Non-pigmented ciliary epithelial cell (primary cell): ENCODE results near the gene PROZ.

Experiments
- DNase-seq: peaks from one replicate; pipeline ENCODE4 v3.0.0-alpha.2; 2010; ENCODE audit warnings: low read depth

The PROZ gene

DNA sequence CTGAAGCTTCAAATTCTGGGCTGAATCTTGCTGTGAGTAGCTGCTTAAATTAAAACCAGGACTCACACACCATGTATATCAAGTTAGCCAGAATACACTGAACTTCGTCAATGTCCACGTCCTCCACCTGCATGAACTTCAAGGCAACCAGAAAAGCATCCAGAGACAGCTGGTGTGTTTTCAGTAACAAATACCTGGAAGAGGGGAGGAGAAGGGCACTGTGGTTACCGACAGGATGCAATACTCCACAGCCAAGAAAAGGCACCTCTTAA, 20.4 kb downstream of the PROZ start:
- no peak for DNase-seq

GRCh38 chr13:113179374-113180230, 21.2 kb downstream of the PROZ start:
- no peak for DNase-seq

- DNase-seq = no peak
Measured at GRCh38 chr13:113182046-113182445, 23.6 kb downstream of the PROZ start.

DNA sequence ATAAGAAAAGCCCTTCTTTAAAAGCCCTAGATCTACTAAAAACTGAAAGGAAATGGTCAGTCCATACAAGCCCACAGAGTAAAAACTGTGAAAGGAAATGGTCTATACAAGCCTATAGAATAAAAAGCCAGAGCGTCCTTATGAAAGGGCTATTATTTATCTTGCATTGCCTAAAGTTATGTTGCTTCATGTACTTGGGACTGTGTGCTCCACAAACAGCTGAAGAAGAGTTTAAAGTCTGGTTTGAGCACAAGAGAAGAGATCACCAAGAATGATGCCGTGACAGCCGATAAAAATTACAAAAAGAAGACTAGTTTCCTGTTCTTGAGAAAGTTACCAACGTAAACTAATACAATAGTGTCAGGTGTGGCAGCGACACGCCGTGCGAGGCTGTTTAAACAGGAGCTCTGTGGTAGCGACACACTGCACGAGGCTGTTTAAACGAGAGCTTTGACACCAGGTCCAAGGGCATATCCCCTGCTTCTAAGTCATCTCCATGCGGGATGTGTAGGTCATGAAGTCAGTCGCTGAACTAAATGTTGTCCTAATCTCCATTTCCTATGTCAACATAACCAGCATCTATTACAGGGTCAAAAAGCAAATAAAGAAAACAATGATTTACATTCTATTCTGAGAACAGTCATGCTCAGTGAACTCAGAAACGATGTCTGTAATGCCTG, 25.1 kb downstream of the PROZ start:
- no peak for DNase-seq

GRCh38 chr13:113184568-113185440, 26.4 kb downstream of the PROZ start:
- no peak for DNase-seq

GRCh38 chr13:113186061-113186900, 27.8 kb downstream of the PROZ start:
- no peak for DNase-seq

DNA sequence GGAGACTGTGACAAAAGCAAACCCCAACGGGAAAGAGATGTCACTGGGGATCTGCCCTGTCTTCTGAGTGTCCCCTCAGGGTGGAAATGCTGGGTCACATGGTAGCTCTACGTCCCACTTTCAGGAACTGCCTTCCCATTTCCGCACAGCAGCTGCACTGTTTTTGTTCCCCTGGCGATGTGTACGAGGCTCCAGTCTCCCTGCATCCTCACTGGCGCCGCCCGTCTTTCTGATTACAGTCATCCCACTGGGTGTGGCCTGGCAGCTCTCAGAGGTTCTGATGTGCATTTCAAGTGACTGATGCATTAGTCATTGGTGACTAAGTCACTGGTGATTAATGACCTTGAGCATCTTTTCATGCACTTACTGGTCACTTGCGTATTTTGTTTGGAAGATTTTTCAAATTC, 28.8 kb downstream of the PROZ start:
- DNase-seq = peak; percentile 98

- DNase-seq = no peak
Measured at GRCh38 chr13:113187883-113188665, 29.6 kb downstream of the PROZ start.

DNA sequence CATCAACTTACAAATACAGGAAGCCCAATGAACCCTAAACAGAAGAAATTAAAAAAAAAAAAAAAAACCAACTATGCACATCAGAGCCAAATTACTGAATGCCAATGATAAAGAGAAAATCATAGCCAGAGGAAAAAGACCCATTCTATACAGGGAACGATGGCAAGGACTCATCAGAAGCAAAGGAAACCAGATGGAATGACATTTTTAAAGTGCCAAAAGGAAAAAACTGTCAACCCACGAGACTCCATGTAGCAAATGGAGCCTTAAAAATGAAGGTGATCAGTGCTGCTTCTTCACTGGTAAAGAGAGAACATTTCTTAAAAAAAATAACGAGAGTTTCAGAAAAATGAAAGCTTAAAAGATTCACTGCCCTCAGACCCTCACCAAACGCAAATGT, 31.7 kb downstream of the PROZ start:
- no peak for DNase-seq

- DNase-seq = no peak
Measured at GRCh38 chr13:113192279-113192678, 33.8 kb downstream of the PROZ start.

DNA sequence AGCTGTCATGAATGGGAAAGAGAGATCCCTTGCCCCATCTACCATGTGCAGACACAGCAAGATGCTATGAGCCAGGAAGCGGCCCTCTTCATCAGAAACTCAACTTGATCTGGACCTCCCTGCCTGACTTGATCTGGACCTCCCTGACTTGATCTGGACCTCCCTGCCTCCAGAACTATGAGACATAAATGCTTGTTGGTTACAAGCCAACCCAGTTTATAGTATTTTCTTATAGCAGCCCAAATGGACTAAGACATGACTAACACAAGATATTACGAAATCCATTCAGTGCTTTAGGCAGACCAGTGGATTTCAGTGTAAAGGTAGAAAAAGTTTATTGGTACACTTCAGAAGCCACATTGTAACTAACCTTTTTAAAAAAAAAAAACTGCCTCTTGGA, 34.5 kb downstream of the PROZ start:
- no peak for DNase-seq

DNA sequence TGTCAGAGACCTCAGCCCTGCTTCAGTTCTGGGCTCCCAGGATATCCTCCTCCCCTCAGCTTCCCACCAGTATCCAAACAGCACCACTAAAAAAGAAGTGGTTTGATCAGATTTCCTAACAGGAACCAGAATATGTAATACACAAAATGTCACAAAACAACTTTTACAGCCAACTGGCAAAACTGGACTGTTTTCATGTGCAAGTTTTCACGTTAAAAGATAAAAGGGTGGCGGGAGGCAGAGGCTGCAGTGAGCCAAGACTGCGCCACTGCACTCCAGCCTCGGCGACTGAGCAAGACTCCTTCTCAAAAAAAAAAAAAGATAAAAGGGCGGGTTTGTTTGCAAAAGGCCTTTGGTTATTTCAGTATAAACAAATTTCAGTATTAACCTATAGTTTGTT, 36.9 kb downstream of the PROZ start:
- DNase-seq = no peak

DNA sequence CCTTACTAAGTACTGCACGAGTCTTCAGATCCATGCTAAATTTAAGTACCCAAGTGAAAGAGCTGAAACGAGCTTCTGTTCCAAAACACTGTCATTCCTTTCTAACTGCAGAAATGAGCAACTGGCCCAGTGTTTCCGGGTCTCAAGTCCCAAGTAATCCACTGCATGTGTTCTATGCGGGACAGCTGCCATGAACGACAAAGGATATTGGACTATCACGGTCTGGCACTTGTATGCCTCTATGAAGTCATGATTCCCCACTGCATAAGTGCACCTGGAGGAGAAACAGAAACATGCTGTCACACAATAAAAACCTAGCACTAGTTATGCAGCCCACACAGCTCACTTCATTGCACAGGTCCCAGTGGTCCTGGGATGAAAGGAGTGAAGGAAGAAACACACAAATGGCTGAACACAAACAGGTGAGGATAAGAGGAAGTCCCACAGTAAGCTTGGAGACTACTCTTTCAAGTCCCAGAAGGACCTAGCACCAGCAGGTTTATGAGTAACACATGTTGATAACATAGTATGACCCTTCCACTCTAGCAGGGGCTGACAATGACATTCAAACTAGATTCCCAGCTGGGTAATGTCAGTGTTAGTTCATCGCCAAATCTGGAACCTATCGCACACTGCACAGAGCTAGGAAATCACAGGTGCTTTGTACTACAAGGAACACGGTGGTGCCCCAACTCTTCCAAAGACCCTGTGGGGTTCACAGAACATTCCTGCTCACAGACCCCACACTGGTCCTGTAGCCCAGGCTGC, 38.7 kb downstream of the PROZ start:
- no peak for DNase-seq

GRCh38 chr13:113201815-113202214, 43.4 kb downstream of the PROZ start:
- no peak for DNase-seq

GRCh38 chr13:113202912-113203311, 44.5 kb downstream of the PROZ start:
- no peak for DNase-seq

DNA sequence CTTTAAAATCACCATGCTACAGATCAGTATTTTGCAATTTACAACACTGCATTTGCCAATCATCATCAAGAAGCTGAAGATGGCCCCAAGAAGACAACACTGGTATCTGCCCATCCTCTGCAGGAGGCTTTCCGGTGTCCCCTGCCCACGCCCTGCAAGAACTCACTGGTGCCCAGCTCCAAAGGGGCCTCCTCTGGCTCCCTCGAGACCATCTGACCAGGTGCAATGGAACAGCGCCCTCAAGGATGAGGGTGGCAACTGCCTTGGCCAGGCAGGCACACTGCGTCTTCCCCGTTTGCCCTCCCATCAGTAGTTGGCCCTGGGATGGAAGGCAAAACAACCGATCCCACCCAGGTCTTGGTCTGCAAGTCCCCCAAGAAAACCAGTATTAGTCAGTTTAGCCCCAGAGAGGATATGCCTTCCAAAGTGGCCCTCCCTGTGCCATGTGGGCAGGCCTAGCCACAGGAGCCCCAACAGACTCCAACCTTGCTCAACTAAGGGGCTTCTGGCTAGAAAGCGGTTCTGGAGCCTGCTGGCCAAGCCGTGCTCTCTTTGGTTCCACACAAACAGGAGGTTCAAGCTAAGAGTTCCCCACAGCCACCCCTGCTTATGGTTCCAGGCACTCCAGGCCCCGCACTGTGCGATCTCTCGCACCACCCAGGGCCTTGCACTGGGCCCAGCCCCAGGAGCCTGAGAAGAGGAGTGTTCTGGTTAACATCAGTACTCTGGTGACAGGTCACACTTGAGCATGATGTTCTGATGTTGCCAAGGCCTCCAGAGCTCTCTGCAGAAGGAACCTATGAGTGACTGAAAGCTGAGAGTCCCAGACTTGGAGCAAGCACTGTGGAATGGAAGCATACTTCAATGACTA, 45.3 kb downstream of the PROZ start:
- DNase-seq = no peak

DNA sequence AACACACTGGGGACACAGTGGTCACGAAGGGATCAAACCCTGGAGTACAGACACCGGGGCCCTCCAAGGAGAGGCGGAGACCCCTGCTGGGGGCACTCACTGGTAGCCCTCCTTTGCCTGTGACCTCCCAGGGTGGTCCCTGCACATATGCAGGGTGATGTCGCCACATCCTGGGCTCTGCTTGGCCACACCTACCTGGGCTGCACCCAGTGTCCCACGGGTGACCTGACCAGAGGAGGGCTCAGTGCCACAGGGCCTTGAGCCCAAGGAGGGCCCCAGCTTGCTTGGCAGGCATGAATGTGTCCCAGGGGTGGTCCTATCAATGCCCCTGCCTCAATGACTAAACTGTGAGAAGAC, 45.9 kb downstream of the PROZ start:
- no peak for DNase-seq

DNA sequence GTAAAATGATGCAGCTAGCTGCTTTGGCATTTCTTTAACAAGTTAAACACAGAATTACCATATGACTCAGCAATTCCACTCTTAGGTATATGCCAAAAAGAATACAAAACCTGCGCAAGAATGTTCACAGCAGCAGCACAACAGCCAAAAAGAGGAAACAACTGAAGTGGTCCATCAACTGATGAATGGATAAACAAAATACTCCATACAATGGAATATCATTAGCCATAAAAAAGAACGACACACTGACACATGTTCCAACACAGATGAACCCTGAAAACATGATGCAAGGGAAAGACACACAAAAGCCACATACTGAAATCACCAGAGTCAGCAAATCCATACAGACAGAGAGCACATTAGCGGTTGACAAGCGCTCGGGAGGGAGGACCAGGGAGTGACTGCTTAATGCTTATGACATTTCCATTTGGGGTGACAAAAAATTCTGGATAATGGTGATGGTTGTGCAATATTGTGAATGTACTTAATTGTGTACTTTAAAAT, 47.0 kb downstream of the PROZ start:
- no peak for DNase-seq

- DNase-seq = no peak
Measured at GRCh38 chr13:113207460-113207859, 49.0 kb downstream of the PROZ start.
